SU-DHL-6 (cell line): ENCODE results near the gene KIF5C.

Source experiments
- H2AFZ ChIP-seq: fragments of 200-600 bp; sonication (generic); 2 replicates; pipeline ENCODE4 v1.6.1; 2014; ENCODE audit warnings: low read depth, mild to moderate bottlenecking, moderate library complexity, mixed read lengths, antibody characterized with exemption, low read length; ENCODE audit not compliant: severe bottlenecking
- H3F3A ChIP-seq: fragments of 200-600 bp; shearing (Covaris generic); 2 replicates; pipeline ENCODE4 v1.6.0; 2016; ENCODE audit warnings: antibody characterized with exemption, mild to moderate bottlenecking; ENCODE audit not compliant: insufficient read depth
- H3K27ac ChIP-seq: fragments of 200-600 bp; sonication (generic); 2 replicates; pipeline ENCODE4 v1.5.1; 2016; ENCODE audit warnings: low read depth, mild to moderate bottlenecking, low read length, moderate library complexity, mixed read lengths
- H3K27me3 ChIP-seq: fragments of 200-600 bp; sonication (generic), shearing (Covaris generic); 2 replicates; pipeline ENCODE4 v1.6.0; 2014; ENCODE audit warnings: mild to moderate bottlenecking, low read length
- H3K36me3 ChIP-seq: fragments of 200-600 bp; sonication (generic); 2 replicates; pipeline ENCODE4 v1.6.1; 2014; ENCODE audit warnings: mild to moderate bottlenecking, low read length, mixed read lengths
- H3K4me2 ChIP-seq: fragments of 300-600, 200-600 bp; shearing (Covaris generic), sonication (generic); 2 replicates; pipeline ENCODE4 v1.6.0; 2014; ENCODE audit warnings: low read length, low read depth, mild to moderate bottlenecking; ENCODE audit not compliant: poor library complexity, severe bottlenecking
- H3K4me3 ChIP-seq: fragments of 200-600 bp; sonication (generic); 2 replicates; pipeline ENCODE4 v1.5.1; 2014; ENCODE audit warnings: antibody characterized with exemption, low read length, mild to moderate bottlenecking, mixed read lengths; ENCODE audit not compliant: insufficient read depth, poor library complexity, severe bottlenecking
- H3K79me2 ChIP-seq: fragments of 200-600 bp; sonication (generic); 2 replicates; pipeline ENCODE4 v1.6.1; 2014; ENCODE audit warnings: mild to moderate bottlenecking, low read length, moderate library complexity; ENCODE audit not compliant: insufficient read depth
- H3K9ac ChIP-seq: fragments of 200-600 bp; sonication (generic); 2 replicates; pipeline ENCODE4 v1.7.0; 2014; ENCODE audit warnings: mild to moderate bottlenecking, low read length
- H3K9me2 ChIP-seq: fragments of 200-600 bp; sonication (generic); replicated peaks from 2 replicates; pipeline ENCODE4 v1.6.1; 2014; ENCODE audit warnings: low read length; ENCODE audit not compliant: insufficient read depth
- H3K9me3 ChIP-seq: fragments of 200-600 bp; sonication (generic); 2 replicates; pipeline ENCODE4 v1.6.1; 2014; ENCODE audit warnings: low read length, mixed read lengths; ENCODE audit not compliant: insufficient read depth
- H4K20me1 ChIP-seq: fragments of 200-600 bp; sonication (generic); 2 replicates; pipeline ENCODE4 v1.6.1; 2014; ENCODE audit warnings: low read depth, mild to moderate bottlenecking, antibody characterized with exemption, low read length, moderate library complexity, mixed read lengths
- EZH2phosphoT487 ChIP-seq: fragments of 200-600 bp; sonication (generic), shearing (Covaris generic); conservative IDR thresholded peaks from 2 replicates; pipeline ENCODE4 v1.6.1; 2018; ENCODE audit warnings: mild to moderate bottlenecking, antibody characterized with exemption, low read length, moderate library complexity, mixed read lengths
- TF ChIP-seq, protein P1 (sequence below): fragments of 200-600 bp; sonication (generic); IDR thresholded peaks from one replicate; pipeline ENCODE4 v1.5.1; 2017; ENCODE audit warnings: antibody characterized with exemption, mild to moderate bottlenecking, low read length, moderate library complexity; ENCODE audit not compliant: insufficient read depth, poor library complexity, severe bottlenecking

The KIF5C gene

DNA sequence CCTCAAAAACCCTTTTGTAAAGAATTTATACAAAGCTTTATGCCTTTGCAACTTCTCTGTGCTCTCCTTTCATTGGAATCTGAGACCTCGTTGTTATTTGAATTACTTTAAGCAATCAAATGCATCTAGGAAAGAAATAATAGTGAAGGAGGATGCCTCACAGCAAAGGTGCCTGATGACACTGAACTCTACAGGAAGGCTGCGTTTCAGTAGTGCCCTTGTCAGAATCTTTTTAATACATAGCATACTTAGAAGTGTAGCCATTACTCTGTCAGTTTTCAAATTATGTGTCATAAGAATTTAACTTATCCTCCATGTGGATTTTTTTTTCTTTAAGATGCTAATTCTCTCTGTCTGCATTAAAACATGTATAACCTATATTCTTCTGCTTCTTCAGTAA lies 153.9 kb downstream of the KIF5C start:
- H4K20me1 ChIP-seq = no peaks in the 10 kb centered on the region
- H3K36me3 ChIP-seq = no peaks in the 10 kb centered on the region
- H3F3A ChIP-seq = peaks cover 6% of the 10 kb centered on the region; the same call in 1 of the 2 replicates
- no peak overlapping the region for H3K4me3 ChIP-seq
- H3K79me2 ChIP-seq = no peaks in the 10 kb centered on the region
- H3K9me2 ChIP-seq = no peaks in the 10 kb centered on the region
- no peak overlapping the region for H2AFZ ChIP-seq
- TF ChIP-seq, protein P1, sequence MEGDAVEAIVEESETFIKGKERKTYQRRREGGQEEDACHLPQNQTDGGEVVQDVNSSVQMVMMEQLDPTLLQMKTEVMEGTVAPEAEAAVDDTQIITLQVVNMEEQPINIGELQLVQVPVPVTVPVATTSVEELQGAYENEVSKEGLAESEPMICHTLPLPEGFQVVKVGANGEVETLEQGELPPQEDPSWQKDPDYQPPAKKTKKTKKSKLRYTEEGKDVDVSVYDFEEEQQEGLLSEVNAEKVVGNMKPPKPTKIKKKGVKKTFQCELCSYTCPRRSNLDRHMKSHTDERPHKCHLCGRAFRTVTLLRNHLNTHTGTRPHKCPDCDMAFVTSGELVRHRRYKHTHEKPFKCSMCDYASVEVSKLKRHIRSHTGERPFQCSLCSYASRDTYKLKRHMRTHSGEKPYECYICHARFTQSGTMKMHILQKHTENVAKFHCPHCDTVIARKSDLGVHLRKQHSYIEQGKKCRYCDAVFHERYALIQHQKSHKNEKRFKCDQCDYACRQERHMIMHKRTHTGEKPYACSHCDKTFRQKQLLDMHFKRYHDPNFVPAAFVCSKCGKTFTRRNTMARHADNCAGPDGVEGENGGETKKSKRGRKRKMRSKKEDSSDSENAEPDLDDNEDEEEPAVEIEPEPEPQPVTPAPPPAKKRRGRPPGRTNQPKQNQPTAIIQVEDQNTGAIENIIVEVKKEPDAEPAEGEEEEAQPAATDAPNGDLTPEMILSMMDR = no peak
- no peak for TF ChIP-seq EZH2phosphoT487
- H3K9ac ChIP-seq = no peak overlapping the region
- H3K27me3 ChIP-seq = no peaks in the 10 kb centered on the region
- no peaks in the 10 kb centered on the region for H3K9me3 ChIP-seq
- H3K4me2 ChIP-seq = no peak overlapping the region
- H3K27ac ChIP-seq = no peak overlapping the region

DNA sequence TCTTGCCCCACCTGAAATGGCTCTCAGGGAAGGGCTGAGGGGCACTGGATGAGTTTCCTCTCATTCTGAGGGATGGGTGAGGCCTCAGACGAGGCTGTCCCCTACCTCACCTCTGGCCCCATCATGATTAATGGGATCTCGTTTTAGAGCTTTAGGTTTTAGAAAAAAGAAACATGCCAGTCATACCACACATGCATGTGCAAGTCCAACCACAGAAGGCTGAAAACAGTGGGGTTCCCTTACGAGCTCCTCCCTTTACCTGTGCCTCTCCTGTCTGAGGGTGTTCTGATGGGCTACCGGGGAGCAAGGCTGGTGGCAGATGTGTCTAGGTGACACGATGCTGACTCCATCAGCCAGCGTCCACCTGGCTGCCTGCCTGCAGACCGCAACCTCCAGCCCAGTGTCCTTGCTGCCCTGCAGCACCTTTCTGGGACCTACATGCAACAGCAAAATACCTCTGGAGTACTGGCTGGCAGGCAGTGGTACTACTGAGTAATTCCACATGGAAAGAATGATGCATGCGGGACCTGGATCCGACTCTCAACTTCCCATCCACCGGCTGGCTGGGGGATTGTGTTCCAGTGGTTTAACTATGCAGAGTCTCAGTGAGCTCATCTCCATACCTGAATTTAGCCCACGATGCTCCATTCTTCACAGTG lies 154.4 kb downstream of the KIF5C start:
- Histone ChIP-seq H3K9ac (no peak overlapping the region), H3K4me2 (no peak overlapping the region), H3K4me3 (no peak overlapping the region), H3K9me3 (no peaks in the 10 kb centered on the region), H3F3A (peaks cover 4% of the 10 kb centered on the region; the same call in 1 of the 2 replicates), H3K27ac (no peak overlapping the region), H2AFZ (no peak overlapping the region), H3K36me3 (no peaks in the 10 kb centered on the region), H3K79me2 (no peaks in the 10 kb centered on the region), H4K20me1 (no peaks in the 10 kb centered on the region), H3K27me3 (no peaks in the 10 kb centered on the region), H3K9me2 (no peaks in the 10 kb centered on the region)
- TF ChIP-seq, protein P1 = no peak
- TF ChIP-seq EZH2phosphoT487 = no peak

DNA sequence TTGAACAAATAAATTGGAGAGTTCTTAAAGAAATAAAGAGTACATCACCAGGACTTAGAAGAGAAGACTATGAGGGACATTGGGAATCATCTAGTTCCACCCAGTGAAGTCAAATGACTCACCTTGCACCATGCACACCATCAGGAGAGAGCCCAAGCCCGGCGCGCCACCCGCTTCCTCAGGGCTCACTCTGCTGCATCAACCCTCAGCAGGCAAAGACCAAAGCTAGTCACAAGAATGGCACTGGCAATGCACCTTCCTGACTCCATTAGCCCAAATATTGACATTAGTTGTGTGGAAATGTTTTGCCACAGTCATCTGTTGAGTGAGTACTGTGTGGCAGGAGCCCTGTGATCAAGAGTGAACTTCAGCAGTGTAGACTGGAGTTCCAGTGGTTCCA lies 156.4 kb downstream of the KIF5C start:
- no peak overlapping the region for H3K4me3 ChIP-seq
- TF ChIP-seq, protein P1 = no peak
- H3K4me2 ChIP-seq = no peak overlapping the region
- no peaks in the 10 kb centered on the region for H3K79me2 ChIP-seq
- no peaks in the 10 kb centered on the region for H4K20me1 ChIP-seq
- H3K36me3 ChIP-seq = no peaks in the 10 kb centered on the region
- H3K27ac ChIP-seq = no peak overlapping the region
- no peaks in the 10 kb centered on the region for H3K27me3 ChIP-seq
- H3F3A ChIP-seq = peaks cover 9% of the 10 kb centered on the region
- H3K9ac ChIP-seq = no peak overlapping the region
- no peak overlapping the region for H2AFZ ChIP-seq
- H3K9me3 ChIP-seq = no peaks in the 10 kb centered on the region
- no peaks in the 10 kb centered on the region for H3K9me2 ChIP-seq
